Cerebellar cortex (tissue), 1 donor: ENCODE results near the gene DLG2.

Source experiments
- DNase-seq: peaks from one replicate; pipeline ENCODE4 v3.0.0-alpha.2; 2015; ENCODE audit warnings: low spot score

The DLG2 gene

DNA sequence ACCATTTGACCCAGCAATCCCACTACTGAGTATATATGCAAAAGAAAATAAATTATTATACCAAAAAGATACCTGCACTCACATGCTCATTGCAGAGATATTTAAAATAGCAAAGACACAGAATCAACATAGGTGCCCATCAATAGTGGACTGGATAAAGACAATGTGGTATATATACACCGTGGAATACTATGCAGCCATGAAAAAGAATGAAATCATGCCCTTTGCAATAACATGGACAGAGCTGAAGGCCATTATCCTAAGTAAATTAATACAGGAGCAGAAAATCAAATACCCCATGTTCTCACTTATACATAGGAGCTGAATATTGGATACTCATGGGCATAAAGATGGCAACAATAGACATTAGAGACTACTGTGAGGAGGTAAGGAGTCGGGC lies 68.7 kb downstream of the DLG2 start:
- DNase-seq = no peak

DNA sequence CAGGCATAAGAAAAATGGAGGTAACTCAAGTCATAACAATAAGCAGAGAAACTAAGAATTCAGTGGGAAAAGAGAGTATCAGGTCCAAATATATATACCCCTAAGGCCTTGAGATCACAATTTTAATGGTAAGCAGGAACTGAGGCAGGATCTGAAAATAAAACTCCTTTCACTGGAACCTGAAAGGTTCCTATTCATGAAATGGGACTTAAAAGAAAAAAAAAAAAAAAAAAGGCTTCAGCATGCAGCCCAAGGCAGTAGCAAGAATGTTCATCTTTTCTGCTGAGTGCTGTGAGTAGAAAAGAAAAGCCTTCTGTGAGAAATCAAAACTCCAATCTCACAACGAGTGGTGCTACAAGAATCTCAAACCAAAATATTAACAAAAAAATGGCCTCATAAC lies 75.3 kb downstream of the DLG2 start:
- DNase-seq = no peak

DNA sequence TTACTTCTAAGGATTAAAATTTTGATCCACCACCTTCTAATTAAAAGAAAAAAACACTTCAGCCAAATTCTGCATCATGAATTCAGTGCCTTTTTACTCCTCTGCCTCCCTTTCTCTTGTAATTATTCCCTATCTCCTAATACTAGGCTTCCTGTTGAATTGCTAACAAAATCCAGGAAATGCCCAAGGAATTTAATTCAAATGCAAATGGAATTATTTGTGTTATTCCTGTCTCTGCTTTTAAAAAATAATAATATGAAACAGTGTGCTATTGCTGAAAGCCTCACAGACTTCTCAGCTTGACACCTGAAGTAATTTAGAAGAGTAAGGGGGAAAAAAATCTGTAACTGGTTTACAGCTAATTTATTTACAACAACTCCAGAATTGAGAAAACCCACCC lies 85.5 kb downstream of the DLG2 start:
- DNase-seq = no peak

DNA sequence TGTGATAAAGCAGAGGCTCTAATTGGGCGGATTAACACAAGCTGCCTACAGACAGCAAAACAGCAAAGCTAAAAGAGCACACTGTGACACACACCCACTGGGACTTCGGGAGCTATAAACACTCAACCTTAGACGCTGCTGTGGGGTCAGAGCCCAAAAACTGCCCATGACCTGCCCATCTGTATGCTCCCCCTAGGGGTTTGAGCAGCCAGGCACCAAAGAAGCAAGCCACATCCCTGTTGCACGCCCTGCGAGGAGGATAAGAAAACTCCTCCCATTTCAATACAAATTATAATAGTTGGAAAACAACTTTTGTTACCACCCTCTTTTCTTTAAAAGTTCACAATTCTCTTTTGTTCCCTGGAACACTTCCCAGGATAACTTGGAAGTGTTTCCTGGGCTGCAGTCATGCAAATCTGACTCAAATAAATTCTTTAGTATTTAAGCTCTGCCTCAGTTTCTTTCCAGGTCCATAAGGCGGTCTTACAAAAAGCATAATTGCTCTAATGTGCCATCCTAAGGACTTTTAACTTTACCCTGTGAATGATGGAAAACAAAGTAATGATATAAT lies 86.4 kb downstream of the DLG2 start:
- no peak for DNase-seq

DNA sequence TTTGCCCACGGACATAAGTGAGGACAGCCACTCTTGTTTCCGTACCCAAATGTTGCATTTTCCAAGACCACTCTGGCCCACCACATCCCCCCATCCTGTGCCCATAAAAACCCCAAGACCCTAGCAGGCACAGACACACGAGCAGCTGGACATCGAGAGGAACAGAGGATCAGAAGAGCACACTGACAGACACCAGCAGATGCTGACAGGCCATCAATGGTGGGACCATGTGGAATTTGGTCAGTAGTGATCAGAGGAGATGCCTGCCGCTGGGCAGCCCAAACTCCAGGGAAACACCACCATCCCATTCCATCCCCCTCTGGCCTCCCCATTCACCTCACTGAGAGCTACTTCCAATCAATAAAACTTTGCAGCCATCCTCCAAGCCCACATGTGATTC lies 87.0 kb downstream of the DLG2 start:
- DNase-seq = no peak

DNA sequence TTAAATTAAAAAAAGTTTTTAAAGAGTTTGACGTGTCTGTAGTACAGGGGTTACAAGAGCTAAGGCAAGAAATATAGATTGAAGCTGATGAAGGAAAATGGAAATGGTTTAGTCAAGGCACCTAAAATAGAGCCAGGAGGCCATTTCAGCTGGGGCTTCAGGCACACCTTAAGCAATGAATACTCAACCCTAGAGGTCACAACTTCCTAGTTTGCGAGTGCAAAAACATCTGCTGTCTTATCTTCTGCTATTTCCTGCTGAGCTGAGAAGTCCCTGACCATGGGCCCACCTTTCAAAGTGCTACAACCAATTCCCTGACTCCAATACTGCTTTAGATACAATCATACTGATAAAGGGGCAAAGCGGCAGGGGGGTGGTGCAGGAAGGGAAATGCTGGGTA lies 87.4 kb downstream of the DLG2 start:
- DNase-seq = no peak

DNA sequence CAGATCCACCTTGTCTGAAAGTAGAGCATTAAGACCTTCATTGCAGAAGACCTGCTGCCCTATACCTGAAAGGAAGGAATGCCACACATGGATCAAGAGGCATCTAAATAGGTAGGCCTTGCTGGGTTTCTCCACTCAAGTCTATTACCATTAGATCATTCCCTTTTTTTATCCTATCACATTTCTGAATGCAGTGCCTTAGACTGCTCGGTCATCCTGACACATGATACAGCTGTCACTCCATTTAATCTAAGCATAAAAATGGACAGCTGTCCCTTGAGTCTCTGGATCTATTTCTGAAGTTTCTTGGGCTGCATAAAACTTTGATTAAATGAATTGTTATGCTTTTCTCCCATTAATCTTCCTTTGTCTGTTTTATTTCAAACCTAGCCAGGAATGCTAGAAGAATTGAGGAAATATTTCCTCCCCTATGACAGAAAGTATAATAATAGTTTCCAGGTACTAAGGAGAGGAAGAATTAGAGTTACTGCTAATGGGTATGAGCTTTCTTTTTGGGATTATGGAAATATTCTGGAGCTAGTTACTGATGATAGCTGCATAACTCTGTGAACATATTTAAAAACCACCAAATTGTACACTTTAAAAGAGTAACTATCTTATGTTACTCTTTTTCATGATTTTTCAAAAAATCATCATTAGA lies 88.0 kb downstream of the DLG2 start:
- DNase-seq = no peak

DNA sequence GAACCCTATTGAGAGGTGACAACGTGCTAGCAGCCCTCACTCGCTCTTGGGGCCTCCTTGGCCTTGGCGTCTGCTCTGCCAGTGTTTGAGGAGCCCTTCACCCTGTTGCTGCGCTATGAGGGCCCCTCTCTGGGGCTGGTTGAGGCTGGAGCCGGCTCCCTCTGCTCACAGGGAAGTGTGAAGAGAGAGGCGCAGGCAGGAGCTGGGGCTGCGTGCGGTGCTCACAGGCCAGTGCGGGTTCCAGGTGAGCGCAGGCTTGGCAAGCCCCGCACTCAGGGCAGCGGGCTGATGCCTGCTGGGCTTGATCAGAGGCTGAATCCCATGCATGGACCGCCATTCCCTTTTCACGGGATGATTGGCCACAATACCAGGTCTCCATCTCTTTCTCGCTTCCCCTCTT lies 90.7 kb downstream of the DLG2 start:
- no peak for DNase-seq

DNA sequence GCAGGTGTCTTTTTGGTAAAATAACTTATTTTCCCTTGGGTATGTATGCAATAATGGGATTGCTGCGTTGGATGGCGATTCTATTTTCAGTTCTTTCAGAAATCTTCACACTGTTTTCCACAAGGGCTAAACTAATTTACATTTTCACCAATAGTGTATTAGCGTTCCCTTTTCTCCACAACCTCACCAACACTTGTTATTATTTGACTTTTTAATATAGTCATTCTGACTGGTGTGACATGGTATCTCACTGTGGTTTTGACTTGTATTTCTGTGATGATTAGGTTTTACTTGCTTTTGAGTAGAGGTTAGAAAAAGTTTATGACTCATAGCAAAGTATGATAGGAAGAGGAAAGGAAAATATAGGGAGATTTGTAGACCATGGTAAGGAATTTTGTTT lies 92.3 kb downstream of the DLG2 start:
- DNase-seq = no peak

DNA sequence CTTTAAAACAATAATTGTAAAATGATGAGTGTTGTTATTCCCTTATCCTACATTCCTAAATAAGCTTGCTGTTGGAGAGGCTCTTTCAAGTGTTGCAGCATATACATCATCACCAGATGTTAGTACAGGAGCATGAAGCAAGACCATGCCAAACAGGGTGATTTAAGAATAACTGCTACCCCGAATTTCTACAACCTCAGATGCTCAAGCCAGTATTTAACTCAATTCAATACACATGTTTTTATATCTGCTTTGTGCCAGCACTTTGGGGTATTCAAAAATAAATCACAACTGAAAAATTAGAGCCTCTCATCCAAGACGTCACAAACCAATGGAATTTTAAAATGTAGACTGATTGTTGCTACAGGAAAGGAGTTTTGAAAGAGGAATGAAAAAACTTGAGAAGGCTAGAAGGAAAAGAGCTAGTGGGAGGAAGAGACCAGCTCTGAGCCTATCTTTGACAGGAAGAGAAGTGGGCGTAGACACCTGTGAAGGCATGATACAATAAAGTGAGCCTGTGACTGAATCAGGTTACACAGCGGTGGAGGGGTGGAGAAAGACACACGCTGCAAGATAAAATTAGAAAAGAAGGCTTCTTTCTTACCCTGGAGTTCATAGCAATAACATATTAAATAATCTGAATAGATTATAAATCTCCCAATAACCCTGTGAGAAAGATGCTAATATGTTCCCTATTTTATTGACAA lies 95.8 kb downstream of the DLG2 start:
- no peak for DNase-seq

DNA sequence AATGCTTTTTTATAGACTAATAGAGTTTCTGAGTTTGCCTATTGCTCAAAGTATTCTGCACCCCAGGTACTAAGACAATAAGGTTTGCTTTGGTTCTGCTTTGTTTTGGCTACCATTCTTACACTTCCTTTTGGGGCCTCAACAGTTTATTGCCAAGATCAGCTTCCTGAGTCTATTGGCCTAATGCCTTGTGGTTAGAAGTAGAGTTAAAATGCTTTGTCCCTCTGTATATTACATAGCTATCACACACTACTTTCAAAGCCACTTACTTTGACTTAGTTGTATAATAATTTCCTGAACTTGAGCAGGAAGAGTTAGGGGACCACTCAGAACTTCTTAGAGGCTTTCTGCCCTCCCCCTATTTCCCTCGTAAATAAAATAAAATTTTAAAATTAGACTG lies 96.5 kb downstream of the DLG2 start:
- DNase-seq = no peak

DNA sequence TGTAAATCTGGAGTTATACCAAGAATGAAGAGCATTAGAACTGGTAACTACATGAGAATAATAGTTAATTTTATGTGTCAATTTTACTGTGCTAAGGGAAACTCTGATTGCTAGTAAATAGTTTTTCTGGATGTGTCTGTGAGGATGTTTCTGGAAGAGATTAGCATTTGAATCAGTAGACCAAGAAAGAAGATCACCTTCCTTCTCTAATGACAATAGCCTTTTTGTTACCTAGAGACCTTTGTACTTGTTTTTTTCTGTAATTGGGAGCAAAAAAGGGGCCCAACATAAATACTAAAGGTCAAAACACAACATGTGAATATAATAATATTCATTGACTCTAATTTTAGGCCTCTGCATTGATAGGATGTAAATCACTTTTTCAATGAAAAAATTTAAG lies 100.6 kb downstream of the DLG2 start:
- no peak for DNase-seq

DNA sequence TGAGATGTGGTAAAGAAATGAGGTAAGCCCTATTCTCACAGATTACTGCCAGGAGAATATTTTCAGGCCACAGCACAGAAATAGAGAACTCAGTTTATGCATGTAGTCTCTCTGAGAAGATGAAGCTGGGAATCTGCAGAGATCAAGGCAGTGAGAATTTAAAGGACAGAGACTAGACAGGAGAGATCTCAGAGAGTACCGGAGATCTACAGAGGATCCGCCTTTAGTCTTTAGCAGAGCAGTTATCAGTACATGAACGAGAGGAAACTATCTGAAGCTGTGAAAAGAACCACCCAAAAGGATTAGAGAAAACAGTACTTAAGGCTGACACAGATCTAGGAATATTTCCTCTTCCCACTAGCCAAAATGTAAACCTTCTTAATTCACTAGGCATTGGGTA lies 101.5 kb downstream of the DLG2 start:
- no peak for DNase-seq

DNA sequence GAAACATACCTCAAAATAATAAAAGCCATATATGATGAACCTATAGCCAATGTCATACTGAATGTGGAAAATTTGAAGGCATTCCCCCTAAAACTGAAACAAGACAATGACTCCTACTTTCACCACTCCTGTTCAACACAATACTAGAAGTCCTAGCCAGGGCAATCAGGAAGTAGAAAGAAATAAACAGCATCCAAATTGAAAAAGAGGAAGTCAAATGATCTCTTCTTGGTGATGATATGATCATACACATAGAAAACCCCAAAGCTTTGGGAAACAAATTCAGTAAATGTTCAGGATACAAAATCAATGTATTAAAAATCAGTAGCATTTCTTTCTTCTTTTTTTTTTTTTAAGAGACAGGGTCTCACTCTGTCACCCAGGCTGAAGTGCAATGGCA lies 109.9 kb downstream of the DLG2 start:
- DNase-seq = no peak

DNA sequence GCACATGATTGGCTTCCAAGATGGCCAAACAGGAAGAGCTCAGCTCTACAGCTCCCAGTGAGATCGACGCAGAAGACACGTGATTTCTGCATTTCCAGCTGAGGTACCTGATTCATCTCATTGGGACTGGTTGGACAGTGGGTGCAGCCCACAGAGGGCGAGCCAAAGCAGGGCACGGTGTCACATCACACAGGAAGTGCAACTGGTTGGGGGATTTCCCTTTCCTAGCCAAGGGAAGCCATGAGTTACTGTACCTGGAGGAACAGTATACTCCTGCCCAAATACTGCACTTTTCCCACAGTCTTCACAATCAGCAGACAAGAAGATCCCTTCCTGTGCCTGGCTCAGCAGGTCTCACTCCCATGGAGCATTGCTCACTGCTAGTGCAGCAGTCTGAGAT lies 131.2 kb downstream of the DLG2 start:
- no peak for DNase-seq

DNA sequence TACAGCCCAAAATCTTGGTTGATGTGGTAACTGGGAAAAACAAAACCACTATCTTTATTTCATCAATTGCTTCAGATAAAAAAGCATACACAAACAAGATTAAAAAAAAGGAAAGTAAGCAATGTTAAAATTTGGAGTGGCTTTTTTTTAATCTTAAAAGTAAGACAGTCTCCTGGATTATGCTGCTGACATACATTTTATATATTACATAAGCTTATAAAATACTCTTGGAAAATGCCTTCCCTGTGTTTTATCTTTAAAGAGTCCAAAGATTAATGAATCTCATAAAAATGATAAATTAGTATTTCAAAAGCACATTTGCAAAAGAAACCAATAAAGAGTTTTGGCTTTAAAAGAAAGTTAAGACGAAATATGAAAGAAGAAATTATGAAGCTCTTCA lies 132.7 kb downstream of the DLG2 start:
- DNase-seq = no peak

DNA sequence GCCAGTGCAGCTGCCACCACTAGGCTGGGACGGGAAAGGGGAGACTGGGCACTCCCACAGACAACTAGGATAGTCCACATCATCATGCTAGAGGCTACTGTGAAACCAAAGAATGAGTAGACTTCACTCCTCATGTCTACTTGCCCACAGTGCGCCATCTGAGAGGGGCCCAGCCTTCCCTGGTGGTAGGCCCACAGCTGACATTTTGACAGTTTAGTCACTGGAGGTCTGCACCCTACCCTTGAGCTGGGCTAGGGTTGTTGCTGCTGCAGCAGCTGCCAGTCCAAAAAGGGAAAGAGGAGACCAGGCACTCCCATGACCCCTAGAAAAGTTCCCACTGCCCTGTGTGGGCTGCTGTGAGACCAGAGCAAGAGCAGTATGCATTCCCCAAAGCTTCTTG lies 141.2 kb downstream of the DLG2 start:
- DNase-seq = no peak

DNA sequence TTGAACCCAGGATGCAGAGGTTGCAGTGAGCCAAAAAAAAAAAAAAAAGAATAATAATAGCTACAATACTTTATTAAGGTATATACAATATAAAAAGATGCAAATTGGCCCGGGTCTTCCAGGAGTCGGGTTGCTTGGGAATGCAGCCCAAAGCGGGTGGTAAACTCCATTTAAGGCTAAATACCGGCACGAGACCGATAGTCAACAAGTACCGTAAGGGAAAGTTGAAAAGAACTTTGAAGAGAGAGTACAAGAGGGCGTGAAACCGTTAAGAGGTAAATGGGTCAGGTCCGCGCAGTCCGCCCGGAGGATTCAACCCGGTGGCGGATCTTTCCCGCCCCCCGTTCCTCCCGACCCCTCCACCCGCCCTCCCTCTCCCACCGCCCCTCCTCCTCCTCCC lies 143.3 kb downstream of the DLG2 start:
- DNase-seq = no peak

DNA sequence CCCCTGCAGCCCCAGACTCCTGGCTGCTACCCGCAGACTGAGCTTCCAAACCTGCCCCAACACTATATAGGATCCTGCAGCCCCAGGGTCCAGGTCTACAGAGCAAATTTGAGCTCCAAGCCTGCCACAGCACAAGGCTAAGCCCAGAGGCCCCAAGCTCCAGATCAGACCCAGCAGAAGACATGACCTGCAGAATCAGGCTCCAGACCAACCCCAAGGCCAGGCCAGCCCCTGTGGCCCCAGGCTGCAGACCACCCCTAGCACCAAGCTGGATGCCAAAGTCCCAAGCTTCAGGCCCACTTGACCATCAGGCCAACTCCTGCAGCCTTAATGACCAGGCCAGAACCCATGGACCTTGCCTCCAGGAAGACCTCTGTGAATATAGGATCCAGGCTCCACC lies 145.3 kb downstream of the DLG2 start:
- no peak for DNase-seq

DNA sequence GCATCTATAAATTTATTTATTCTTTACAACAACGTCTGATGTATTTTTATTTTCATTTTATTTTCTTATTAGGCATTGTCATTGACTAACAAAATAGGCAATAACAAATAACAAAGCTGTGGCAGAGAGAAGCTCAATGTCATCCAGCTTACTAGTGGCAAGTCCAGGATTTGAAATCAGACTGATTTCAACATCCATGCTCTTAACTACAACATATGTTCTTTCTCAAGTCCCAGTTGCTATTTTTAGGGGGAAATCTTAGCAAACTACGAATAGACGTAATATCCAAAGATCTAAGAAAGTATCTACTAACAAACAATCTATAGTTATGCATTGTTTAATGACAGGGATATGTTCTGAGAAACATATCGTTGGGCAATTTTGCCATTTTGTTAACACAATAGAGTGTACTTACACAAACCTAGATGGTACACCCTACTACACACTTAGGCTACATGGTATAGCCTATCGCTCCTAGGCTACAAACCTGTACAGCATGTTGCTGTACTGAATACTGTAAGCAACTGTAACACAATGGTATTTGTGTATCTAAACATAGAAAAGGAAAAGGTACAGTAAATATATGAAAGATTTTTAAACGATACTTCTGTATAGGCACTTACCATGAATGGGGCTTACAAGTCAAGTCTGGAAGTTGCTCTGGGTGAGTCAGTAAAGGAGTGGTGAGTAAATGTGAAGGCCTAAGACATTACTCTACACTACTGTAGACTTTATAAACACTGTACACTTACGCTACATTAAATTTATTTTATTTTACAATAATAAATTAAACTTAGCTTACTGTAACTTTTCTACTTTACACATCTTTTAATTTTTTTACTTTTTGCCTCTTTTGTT lies 151.3 kb downstream of the DLG2 start:
- no peak for DNase-seq

DNA sequence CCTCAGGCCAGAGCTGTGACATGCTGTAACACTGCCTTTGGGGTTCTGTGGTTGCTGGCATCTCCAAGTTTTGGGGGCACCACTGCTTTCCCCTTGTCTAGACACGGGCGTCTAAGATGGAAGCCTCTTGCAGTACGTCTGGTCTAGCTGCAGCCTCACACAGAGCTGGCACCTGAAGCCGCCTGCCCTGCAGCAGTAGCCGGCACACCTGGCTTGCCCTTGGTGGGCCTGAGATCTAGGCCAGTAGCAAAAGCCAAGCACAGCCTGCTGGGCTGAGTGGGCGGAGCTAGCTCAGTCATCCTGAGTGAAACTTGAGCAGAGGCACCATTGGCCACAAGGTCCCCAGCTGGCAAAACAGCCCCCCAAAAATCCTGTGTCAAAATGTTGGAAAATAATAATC lies 154.2 kb downstream of the DLG2 start:
- no peak for DNase-seq

DNA sequence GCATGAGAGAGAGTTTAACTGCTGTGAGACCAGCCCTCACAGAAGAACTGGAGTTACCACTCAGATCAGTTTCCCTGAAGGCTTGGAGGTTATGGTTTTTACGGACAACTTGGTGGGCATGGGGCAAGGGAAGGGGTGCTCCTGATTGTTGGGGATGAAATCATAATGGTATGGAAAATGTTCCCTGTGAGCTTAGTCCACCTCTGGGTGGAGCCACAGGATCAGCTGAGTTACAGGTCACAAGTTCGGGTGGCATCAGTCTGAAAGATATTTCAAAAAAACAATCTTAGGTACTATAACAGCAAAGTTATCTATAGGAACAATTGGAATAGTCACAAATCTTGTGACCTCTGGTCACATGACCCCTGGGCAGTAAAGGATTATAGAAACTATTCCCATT lies 162.9 kb downstream of the DLG2 start:
- DNase-seq = no peak

DNA sequence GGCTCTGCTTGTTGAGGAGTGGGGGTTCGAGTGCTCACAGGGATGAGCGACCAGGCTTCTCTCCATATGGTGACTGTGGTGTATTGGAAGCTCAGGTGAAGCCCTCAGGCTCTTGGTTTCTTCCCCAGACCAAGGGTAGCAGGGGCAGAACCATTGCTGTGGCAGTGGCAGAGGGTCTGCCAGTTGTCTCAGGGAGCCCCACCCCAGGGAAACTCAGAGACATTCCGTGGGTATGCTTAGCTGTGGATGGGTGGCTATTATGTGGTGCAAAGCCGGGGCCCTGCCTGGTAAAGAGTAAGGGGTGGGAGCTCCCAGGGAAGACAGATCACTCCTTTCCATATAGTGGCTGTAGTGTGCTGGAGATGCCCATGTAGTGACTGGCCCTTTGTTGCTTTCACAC lies 167.8 kb downstream of the DLG2 start:
- no peak for DNase-seq
